ENCODE data around the gene THAP4. TPM values are rescaled to one million over a fixed set of nuclear protein-coding genes. Genes with fewer than 3 reads are reported as not detected.

The THAP4 gene
- total RNA-seq, 6 experiments from 2014 or later = 40.6 to 47.9 (median 43.0) TPM

GRCh38 chr2:241641631-241642030 lies 4.7 kb upstream of the THAP4 start:
- no peak for TF ChIP-seq CTCF (IDR thresholded peaks at IDR 0.05)
- no peak overlapping the region for H3K27ac Mint-ChIP-seq

GRCh38 chr2:241640165-241640795 lies 3.3 kb upstream of the THAP4 start:
- Mint-ChIP-seq H3K4me1 (ENCODE audit: low read depth) (peaks cover 52% of the 10 kb centered on the region), H3K27ac (peak overlapping the region; percentile 11), H3K36me3 (ENCODE audit: low read depth) (peaks cover 25% of the 10 kb centered on the region), H3K27me3 (ENCODE audit: insufficient read depth) (no peaks in the 10 kb centered on the region; the same call in none of the 2 replicates), H3K9me3 (no peaks in the 10 kb centered on the region), H3K4me3 (no peak overlapping the region)
- TF ChIP-seq CTCF (IDR thresholded peaks at IDR 0.05) = no peak
- DNase-seq = no peak

More at GRCh38 chr2:241641631-241642030, 4.7 kb upstream of the THAP4 start:
- peaks cover 51% of the 10 kb centered on the region for H3K4me1 Mint-ChIP-seq (ENCODE audit: low read depth)
- no peaks in the 10 kb centered on the region for H3K9me3 Mint-ChIP-seq
- no peaks in the 10 kb centered on the region; the same call in 1 of the 2 replicates for H3K27me3 Mint-ChIP-seq (ENCODE audit: insufficient read depth)
- H3K4me3 Mint-ChIP-seq = no peak overlapping the region
- DNase-seq = no peak
- peaks cover 25% of the 10 kb centered on the region for H3K36me3 Mint-ChIP-seq (ENCODE audit: low read depth)

DNA sequence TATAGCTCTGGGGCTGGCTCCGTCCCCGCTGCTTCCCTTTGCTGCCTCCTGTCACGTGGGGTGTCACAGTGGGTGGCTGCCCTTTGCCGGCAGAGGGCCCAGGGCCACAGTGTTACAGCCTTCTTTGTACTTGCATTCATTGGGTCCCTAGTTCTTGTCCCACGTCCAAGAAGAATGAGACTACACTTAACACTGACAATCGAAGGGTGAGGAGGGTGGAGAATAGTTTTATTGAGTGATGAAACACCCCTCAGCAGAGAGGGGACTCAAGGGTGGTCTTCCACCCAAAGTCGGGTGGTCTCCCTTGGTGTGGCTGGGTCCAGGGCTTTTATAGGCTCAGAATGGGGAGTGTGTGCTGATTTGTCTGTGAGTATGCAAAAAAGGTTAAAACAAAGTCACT lies 2.4 kb upstream of the THAP4 start:
- Mint-ChIP-seq H3K27ac (no peak overlapping the region), H3K4me3 (no peak overlapping the region), H3K4me1 (ENCODE audit: low read depth) (peaks cover 60% of the 10 kb centered on the region), H3K36me3 (ENCODE audit: low read depth) (peaks cover 25% of the 10 kb centered on the region), H3K27me3 (ENCODE audit: insufficient read depth) (no peaks in the 10 kb centered on the region; the same call in none of the 2 replicates), H3K9me3 (no peaks in the 10 kb centered on the region)
- TF ChIP-seq CTCF (IDR thresholded peaks at IDR 0.05) = no peak
- no peak for DNase-seq

DNA sequence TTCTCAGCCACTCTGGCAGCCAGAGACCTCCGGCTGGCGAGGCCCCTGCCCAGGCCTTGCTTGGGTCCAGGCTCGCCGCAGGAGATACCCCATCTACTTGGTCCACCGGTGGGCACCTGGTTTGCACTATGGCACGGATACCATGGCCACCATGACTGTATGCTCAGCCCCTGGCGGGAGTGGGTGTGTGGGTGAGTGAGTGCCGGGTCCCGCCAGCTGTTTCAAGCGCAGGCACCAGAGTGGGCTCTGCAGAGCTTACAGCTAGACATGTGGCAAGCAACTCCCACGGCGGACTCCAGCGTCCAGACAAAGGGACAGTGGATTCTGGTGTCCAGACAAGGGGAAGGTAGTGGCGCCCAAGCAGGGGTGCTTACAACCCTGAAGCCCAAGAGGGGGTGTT lies 2.0 kb upstream of the THAP4 start:
- no peak for TF ChIP-seq CTCF (IDR thresholded peaks at IDR 0.05)
- Mint-ChIP-seq H3K4me3 (peak overlapping the region; percentile 98), H3K9me3 (no peaks in the 10 kb centered on the region), H3K27me3 (ENCODE audit: insufficient read depth) (no peaks in the 10 kb centered on the region; the same call in none of the 2 replicates), H3K4me1 (ENCODE audit: low read depth) (peaks cover 60% of the 10 kb centered on the region), H3K36me3 (ENCODE audit: low read depth) (peaks cover 25% of the 10 kb centered on the region), H3K27ac (no peak overlapping the region; the same call in 1 of the 2 replicates)
- DNase-seq = no peak

- H3K27me3 Mint-ChIP-seq (ENCODE audit: insufficient read depth) = no peaks in the 10 kb centered on the region; the same call in none of the 2 replicates
- peak overlapping the region; percentile 98 for H3K4me3 Mint-ChIP-seq
- H3K36me3 Mint-ChIP-seq (ENCODE audit: low read depth) = peaks cover 30% of the 10 kb centered on the region
- peaks cover 60% of the 10 kb centered on the region for H3K4me1 Mint-ChIP-seq (ENCODE audit: low read depth)
- no peak for TF ChIP-seq CTCF (IDR thresholded peaks at IDR 0.05)
- H3K9me3 Mint-ChIP-seq = no peaks in the 10 kb centered on the region
- DNase-seq = no peak
- peak overlapping the region; percentile 88 for H3K27ac Mint-ChIP-seq
These were observed 1.1 kb upstream of the THAP4 start for GRCh38 chr2:241637795-241638660.
